GM18873 (cell line): ENCODE results near the gene ROM1.
"Not testable (repeated sequence)": the region's sequence is repeated elsewhere in the genome, so short reads cannot be mapped to it uniquely, and the experiment has no call there.

Source experiments
- ATAC-seq: cut with Tn5 transposase; IDR thresholded peaks from one replicate; pipeline ENCODE4 v1.9.1; 2021; ENCODE audit warnings: mild to moderate bottlenecking, moderate library complexity, moderate number of reproducible peaks; ENCODE audit not compliant: unreplicated experiment, low FRiP score

ROM1 gene

DNA sequence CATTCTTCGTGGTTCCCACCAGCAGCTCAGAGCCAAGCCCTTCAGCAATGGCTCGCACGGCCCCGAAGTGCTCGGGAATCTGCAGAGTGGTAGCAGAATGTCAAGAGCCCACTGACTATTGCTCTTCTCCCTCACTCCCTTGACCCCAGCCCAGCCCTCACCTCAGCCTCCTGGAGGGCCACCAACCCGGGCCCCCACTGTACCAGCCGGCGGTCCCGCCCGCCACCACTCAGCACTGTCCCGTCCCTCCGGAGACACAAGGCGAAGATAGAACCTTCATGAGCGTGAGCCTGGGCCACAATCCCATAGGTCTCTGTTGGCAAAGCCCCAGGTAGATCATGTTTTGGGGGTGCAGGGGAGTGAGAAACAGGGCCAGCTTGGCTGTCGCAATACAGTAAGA, 7.2 kb upstream of the ROM1 start:
- ATAC-seq = no peak

DNA sequence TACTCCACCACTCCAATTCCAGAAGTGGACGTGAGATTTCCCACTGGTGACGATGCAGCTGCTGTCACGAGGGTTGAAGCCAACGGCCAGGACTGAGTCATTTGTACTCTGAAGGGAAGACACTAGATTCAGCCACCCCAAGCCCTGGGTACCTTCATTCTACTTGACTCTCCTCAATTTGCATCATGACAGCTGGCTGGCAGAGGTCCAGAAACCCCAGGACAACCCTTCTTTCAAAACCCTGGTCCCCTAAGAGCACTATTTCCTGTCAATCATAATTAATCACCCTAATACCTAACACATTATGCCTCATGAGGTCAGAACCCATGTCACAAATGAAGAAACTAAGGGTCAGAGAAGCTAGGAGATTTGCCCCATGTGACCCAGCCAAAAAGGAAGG, 5.3 kb upstream of the ROM1 start:
- no peak for ATAC-seq

DNA sequence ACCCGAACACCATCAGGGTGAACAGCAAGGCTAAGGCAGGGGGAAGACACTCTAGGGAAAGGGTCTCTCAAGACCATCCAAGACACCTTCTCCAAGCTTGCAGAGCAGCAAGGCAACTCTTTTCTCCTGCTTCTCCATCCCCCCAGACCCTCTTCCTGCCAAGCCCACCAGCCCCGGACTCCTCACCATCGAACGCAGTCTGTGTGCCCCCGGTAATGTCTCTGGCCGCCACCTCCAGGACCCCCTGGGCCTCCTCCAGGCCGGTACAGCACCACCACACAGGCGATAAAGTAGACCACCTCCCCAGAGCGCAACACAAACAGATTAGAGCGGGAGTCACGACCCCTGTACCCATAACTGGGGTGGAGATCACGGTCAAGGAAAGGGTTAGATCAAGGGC, 4.3 kb upstream of the ROM1 start:
- no peak for ATAC-seq

DNA sequence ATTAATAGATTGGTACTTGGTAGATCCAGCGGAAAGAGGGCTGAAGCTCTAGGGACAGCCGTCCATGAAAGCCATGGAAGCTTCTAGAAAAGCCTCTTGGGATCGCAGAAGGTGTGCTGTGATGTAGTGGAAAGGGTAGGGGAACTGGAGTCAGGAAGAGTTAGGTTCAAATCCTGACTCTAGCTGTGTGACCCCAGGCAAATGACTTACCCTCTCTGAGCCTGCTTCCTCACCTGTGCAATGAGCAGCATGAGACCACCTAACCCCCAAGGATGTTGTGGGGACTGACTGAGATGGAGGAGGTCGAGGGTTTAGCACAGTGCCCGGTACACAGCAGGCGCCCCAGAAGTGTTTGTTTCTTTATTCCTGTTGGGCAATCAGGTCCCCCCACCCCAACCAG, 2.7 kb upstream of the ROM1 start:
- no peak for ATAC-seq

DNA sequence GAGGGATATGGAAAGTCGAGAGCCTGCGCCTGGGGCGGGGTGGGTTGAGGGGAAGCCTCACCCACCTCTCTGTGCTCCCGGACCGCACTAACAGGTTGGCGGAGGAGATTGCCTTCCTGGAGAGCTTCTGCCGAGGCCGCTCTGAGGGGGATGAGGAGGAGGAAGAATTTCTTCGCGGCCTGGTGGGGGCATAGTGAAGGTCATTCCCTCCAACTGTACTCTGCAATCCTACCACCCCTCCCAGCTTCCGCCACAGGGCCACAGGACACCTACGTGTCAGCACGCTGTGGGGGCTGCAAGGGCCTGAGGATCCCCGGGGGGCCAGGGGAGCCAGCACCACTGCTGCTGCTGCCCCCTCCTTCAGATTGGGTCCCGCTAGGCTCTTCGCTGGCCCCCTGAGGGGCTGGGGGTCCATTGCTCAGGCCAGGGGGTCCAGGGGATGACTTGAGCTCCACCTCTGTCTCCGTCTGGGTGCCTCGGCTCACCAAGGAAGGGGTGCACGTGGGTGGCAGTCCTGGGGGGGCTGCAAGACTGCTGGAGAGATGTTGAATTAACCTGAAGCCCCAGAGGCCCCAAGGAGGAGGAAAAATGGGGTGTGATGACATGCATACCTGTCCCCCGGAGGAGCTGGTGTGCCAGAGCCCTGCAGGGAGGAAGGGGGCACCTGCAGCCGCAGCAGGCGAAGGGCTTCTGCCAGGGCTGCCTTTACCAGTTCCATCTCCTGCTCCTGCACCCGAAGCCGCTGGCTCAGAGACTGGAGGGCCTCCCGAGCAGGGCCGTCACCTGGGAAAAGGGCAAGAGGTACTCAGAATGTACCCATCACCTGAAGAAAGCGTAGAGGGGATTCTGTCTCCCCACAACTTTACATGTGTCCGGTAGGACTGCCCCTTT, 2.0 kb upstream of the ROM1 start:
- no peak for ATAC-seq

DNA sequence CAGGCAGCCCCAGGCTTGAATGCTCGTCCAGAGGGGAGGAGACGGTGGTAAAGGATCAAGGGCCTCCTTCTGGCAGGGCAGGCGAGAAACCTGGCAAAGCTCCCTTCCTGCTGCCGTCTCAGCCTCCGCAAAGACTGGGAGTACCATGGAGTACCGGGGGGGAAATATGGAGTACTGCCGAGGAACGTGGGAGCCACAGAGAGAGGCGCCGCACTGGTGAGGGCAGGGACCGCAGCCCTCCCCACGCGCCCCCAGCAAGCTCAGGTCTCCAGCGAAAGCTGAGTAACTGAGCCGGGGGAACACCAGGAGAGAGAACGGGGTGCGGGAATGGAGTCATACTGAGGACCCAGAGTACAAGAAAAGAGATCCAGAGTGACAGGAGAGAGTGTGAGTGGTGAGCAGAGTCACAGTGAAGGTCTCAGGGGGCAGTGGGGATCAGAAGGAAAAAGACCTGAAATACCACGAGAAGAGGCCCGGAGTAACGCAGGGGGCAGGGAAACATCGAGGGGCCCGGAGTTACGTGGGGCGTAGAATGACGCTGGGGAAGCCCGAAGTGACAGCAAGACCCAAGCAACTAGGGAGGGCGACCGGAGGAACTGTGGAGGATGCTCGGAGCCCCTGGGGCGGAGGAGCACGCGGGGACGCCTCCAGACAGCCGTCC, 1.2 kb upstream of the ROM1 start:
- ATAC-seq = peak; percentile 9

DNA sequence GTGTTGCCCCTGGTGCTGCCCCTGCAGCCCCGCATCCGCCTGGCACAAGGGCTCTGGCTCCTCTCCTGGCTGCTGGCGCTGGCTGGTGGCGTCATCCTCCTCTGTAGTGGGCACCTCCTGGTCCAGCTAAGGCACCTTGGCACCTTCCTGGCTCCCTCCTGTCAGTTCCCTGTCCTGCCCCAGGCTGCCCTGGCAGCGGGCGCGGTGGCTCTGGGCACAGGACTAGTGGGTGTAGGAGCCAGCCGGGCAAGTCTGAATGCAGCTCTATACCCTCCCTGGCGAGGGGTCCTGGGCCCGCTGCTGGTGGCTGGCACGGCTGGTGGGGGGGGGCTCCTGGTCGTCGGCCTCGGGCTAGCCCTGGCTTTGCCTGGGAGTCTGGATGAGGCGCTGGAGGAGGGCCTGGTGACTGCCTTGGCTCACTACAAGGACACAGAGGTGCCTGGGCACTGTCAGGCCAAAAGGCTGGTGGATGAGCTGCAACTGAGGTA, 278 bp downstream of the ROM1 start:
- no peak for ATAC-seq

DNA sequence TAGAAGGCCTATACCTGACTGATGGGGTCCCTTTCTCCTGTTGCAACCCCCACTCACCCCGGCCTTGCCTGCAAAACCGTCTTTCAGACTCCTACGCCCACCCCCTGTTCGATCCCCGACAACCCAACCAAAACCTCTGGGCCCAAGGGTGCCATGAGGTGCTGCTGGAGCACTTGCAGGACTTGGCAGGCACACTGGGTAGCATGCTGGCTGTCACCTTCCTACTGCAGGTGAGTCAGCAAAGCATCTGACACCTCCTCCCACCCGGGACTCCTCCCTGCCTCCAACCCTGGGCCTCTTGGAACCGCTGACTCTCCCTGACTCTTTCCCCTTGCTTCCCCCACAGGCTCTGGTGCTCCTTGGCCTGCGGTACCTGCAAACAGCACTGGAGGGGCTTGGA, 1.2 kb downstream of the ROM1 start:
- ATAC-seq = no peak

DNA sequence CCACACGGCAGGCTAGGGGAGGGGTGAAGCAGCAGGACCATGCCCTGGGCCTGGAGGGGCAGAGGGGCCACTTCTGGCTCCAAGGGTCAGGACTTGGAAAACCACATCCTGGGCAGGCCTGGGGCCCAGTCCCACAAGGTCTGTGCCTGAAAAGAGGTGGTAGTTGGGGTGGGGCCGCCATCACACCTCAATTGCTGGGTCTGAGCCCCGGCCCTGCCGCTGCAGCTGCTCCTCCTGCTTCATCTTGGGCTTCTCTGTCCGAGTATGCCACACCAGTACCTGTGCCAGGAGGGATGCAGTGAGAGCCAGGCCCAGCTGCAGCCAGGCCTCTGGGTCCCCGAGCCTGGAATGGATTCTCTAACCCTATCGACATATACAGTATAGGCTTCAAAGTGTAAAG, 2.5 kb downstream of the ROM1 start:
- no peak for ATAC-seq

DNA sequence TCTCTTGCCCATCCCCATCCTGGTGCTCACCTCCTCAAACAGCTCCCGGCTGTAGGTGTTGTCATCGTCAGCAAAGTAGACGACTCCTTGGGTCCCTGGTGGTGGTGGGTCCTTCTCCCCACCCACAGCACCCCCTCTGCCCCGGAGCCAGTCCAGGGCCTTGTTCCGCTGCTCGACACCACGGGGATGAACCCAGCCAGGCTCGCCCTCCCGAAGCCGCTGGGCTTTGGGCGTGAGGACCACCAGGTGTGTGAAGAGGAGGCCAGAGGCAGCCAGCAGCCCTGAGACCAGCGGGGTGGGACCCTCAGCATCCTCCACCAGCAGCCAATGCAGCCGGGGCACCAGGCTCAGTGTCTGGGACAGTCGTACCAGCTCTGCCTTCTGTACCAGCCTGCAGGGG, 3.9 kb downstream of the ROM1 start:
- not testable (repeated sequence) for ATAC-seq

DNA sequence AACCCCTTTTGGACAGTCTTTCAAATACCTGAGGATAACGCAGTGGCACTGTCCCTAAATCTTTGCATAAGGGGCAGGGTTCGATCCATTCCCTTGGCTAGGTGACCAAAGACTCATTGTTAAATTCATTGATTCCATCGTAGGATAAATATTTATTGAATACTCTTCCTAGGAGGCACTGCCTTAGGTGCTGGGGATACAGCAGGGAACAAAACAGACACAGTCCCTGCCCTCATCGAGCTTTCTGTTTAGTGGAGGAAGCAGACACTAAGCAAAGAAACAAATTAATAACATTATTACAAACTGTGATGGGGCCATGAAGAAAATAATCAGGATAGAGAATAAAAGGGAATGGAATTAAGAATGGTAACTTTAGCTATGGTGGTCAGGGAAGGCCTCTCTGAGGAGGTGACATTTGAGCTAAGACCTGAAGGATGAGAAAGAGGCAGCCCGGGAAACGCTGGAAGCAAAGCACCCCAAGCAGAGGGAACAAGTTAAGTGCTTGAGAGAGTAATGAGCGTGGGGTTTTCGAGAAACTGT, 8.0 kb downstream of the ROM1 start:
- ATAC-seq = no peak

DNA sequence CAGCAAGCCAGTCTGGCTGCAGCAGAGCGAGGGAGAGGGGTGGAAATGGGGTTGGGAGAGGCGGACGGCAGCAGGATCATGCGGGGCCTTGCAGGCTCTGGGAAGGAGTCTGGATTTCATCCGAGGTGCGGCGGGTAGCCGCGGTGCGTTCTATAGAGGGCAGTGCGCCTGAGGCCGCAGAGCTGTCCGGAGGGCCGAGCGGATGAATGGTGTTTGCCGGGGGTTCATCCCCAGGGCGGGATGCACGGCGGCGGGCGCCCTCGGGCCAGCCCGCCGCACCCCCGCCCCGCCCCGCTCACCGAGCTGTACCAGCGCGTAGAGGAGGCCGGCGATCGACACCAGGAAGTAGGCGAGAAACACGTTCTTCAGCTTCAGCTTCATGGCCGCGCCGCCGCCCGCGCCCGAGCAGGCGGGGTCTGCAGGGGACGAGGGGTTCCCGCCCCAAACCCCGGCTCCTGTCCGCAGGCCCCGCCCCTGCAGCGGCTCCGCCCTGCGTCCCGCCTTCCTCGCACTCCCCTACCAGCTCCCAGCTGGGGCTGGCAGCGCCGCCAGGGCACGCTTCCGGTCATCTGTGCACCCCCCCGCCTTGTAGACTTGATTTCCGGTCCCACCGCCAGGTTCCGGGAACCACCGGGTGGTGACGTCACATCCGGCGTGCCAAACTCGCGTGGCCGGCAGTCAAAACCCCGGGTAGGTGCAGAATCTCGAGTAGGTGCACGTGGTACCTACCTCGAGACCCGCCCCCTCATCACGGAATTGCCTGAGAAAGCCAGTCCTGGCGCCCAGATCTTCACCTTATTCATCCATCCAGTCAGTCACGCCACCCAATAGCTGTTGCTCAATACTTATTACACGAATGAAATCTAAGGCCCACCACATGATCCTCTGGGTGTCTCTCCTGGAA, 8.8 kb downstream of the ROM1 start, which contains the start of gene B3GAT3:
Gene B3GAT3, minus strand, starts transcription at position 420 of the 904 bp plus-strand sequence. Its CDS starts 39 bp downstream, at position 381.
- ATAC-seq = peak; percentile 81

DNA sequence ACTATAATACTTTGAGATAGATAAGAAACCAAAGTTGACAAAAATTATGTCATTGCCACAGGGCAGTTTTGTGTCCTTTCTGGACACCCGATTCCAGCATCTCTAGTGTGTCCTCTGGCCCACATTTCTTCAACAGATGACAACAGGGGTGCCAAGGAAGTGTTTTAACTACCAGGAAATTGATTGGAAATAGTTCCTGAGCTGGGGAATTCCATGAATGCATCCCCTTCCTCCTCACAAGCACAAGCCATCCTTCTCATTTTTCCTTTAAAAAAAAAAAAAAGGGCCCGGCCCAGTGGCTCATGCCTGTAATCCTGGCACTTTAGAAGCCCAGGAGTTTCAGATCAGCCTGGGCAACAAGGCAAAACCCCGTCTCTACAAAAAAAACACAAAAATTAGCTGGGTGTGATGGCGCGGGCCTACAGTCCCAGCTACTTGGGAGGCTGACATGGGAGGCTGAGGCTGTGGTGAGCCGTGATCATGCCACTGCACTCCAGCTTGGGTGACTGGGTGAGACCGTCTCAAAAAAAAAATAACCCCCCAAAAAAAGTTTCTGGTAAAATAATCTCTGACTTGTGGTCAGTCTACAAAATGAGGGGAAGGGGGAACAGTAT, 9.5 kb downstream of the ROM1 start:
- no peak for ATAC-seq

DNA sequence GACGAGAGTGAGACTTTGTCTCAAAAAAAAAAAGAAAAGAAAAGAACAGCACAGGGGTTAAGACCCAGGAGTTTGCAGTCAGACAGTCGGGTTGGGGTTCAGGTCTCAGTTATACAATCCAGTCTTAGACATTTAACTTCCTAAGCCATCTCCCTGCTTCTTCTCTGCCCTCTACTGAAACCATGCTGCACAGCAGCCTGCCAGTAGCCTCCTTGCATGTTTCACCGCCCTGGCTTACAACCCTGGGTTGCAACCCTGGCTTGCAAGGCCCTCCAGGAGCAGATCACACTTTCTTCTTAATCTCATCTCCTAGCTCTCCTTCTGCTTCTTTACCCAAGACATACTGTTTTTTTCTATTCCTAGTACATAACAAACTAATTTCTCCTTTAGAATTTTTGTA, 14.7 kb downstream of the ROM1 start:
- ATAC-seq = no peak

DNA sequence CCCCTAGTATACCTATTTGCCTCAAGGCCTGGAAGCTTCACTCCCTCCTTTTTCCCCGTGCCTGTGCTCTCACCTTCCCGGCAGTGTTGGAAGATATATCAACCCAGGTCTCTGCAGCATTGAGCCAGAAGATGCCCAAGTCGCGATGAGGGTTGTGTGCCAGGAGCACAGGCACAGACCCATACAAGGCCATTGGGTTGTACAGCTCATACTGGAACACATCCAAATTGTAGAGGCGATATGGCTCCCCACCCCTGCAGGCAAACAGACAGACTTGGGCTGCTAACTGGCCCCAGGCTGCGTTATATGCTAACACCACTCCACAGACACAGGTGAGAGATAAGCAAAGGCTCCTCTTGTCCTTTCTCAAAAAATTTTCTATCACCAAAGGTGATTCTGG, 19.4 kb downstream of the ROM1 start:
- ATAC-seq = no peak

DNA sequence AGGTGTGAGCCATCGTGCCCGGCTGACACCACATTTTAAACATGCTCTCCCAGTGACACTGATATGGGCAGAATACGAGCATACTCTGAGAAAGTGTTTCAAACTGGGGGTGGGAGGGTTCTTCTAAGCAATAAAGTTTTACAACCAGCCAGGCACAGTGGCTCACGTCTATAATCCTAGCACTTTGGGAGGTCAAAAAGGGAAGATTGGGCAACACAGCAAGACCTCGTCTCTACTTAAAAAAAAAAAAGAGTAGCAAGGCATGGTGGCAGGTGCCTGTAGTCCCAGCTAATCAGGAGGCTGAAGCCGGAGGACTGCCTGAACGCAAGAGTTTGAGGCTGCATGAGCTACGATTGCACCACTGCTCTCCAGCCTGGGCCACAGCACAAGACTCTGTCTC, 31.2 kb downstream of the ROM1 start:
- no peak for ATAC-seq

DNA sequence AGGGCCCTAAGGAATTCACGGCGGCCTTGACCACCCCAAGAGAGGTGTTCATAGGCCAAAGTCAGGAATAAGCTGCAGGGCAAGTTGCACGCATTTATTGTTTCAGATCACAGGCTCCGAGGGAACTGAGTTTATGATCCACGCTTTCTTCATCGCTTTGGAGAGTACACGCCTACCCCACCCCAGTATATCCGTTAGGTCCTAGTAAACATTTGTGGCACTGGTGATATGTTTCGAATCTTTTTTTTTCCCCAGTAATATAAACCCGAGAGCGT, 32.6 kb downstream of the ROM1 start:
- ATAC-seq = no peak

DNA sequence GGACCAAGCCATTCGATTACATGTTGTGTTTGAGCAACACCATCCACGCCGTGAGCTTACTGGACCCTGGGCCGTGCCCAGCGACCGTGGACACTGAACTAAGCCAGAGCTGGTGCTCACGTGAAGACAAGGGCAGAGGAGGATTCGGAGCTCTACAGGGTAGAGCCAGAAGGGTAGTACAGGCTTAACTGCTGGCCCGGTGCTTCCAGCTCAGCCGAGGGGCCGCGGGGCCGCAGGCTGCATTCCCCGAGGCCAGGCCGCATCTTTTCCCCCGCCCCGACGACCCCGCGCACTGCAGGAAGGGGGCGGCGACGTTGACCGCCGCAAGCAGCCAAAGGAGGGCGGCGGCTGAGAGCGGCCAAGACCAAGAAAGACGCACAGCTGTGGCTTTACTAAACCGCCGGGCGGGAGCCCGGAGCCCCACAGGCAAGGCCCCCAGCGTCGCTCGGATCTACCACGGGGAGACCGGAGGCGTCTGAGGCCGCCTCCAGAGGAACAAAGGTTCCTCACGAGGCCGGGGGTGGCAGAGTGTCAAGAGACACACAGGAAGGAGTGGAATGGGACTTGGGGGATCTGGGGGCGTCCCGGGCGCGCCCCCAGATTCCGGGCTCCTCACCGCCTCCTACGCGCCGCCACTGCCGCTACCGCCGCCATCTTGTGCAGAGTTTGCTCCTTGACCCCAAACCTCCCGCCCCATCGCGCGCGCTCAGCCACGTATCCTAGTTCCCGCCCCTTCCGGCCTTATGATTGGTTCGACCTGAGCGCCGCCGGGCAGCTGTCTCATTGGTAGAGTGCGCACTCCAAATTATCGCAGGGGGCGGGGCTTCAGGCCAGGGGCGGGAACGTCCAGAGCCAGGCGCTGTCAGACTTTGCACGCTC, 33.1 kb downstream of the ROM1 start, which contains the start of gene GANAB:
Gene GANAB, minus strand, starts transcription at position 668 of the 879 bp plus-strand sequence. Its CDS starts 14 bp downstream, at position 654.
- ATAC-seq = peak; percentile 71
